TTC549 (cell line): ENCODE data around the gene FAHD1.
"Not testable (repeated sequence)": the region's sequence is repeated elsewhere in the genome, so short reads cannot be mapped to it uniquely, and the experiment has no call there.

ENCODE experiments used
- FAIRE-seq: peaks from 2 replicates; lab custom pipeline; 2012; peaks lifted over from hg19 to GRCh38; lab: Jason Lieb, UNC

Gene FAHD1

DNA sequence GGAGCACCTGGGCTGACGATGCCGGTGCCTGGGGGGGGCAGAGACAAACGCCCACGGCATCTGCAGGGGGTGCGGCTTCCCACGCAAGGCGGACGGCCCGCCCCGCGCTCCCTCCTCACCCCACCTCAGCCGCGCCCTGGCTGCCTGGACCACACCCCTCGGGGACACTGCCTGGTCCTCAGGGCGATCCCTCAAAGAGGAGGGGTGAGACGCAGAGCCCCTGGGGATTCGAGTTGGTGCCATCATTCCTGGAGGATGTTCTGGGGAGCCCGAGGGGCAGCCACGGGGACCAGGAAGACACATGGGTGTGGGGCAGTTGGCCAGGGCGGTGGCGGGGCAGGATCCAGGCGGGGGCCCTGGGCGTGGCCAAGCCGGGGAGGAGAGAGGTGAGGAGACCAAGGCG is 37.4 kb upstream of the FAHD1 start:
- FAIRE-seq = no peak

DNA sequence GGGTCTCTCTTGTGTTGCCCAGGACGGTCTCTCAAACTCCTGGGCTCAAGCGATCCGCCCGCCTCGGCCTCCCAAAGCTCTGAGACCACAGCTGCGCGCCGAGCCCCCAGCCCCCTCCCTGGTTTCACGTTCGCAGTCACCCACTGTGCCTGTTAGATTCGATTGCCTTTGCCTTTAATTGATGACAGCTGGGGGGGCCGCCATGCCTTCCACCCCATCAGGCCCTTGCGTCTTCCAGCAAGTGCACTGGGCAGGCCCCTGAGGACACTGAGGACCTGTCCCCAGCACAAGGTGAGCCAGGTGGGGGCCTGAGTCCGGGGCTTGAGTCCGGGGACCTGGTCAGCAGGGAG is 36.8 kb upstream of the FAHD1 start:
- FAIRE-seq = no peak

DNA sequence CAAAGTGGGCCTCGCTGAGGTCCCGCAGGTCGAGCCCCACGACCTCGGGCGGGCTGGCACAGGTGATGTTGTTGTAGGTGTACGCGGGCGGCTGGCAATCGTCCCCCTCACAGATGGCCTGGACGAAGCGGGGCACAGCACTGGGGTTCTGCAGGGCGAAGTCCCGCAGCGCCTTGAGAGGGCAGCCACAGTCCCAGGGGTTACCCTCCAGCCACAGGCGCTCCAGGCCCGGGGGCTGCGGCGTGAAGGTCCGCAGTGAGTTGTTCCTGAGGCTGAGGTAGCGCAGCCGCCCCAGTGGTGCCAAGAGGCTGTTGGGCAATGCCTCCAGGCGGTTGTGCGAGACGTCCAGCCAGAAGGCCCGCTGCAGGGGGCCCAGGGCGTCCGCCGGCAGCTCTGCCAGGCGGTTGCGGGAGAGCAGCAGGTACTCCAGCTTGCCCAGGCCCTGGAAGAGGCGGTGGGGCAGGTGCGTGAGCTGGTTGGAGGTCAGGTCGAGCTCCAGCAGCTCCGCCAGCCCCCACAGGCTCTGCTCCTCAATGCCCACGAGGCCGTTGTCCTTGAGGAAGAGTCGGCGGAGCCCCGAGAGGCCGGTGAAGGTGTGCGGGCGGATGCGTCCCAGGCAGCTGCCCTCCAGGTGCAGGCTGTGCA is 36.3 kb upstream of the FAHD1 start:
- no peak for FAIRE-seq

DNA sequence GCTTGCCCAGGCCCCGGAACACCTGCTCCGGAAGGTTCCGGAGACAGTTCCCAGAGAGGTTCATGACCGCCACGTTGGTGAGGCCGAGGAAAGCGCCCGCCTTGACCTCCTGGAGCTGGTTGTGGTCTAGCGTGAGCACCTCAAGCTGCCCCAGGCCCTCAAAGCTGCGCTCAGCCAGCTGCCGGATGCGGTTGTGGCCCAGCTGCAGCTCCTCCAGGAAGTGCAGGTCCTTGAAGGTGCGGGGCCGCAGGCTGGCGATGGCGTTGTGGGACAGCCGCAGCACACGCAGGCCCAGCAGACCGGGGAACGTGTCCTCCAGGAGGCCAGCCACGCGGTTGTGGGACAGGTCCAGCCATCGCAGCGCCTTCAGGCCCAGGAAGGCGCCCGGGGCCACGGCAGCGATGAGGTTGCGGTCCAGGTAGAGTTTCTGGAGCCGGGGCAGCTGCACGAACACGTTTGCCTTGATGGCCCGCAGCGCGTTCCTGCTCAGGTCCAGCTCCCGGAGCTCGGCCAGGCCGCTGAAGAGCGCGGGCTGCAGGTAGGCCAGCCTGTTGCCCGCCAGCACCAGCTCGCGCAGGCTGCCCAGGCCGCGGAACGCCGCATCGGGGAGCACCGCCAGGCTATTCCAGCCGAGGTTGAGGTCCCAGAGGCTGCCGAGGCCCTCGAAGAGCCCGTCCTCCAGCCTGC is 35.6 kb upstream of the FAHD1 start:
- FAIRE-seq = no peak

DNA sequence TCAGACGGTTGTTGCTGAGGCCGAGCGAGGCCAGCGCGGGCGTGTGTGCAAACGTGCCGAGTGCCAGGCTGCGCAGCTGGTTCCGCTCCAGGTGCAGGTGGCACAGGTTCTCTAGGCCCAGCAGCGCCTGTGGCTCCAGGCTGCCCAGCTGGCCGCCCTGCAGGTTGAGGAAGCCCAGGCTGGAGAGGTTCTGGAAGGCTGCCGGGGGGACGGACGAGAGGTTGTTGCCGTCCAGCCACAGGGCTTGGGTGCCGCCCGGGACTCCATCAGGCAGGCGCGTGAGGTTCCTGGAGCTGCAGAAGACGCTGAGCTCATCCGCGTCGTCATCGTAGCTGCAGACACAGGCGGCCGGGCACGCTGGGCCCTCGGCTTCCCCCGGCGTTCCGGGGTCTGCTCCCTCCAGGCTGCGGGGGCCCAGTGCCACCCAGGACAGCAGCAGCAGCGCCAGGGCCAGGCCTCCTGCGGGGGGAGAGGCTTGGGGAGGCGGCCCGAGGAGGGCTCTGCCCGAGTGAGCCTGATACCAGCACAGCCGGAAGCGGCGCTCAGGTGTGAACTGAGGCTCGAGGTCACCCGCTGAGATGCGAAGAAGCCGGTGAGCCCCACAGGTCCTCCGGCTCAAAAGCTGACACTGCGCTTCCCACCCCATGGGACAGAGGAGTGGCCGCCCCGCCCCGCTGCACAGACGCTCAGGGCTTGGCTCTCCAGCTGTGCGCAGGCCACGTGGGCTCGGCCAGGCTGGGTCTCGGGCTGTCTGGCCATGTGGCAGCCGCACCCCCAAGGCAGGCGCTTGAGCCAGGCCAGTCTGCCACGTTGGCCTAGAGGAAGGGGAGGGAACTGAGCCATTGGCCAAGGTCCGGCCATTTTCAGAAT is 34.8 kb upstream of the FAHD1 start:
- FAIRE-seq = no peak

DNA sequence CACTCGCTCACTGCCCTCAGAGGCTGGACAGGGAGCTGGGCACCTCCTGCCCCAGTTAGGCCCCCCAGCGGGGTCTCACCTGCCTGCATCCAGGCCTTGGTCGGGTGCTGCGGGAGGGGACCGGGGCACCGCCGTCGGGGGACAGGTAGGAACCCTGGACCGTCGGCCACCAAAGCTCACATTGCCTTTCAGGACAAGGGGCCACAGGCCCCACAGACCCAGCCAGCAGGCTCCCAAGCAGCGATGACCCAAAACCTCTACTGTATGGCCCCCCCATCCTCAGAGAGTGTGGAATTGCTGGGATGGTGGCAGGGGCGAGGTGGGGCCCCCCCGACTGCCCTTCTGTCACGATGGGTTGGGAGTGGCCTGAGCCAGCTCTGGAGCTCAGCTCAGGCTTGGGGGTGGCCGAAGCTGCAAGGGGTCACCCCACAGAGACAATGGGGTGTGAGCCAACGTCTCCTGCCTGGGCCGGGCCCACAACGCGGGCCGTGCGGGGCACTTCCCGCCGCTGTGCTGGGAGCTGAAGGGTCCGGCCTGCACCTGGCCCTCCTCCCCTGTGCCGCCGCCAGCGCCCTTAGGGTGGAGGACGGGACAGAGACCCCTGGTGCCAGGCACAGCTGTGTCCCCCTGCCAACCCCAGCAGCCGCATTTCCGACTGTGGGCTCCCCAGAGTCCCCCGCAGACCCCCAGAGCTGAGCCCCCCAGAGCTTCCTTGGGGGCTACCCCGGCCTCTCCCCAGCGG is 34.0 kb upstream of the FAHD1 start:
- no peak for FAIRE-seq

DNA sequence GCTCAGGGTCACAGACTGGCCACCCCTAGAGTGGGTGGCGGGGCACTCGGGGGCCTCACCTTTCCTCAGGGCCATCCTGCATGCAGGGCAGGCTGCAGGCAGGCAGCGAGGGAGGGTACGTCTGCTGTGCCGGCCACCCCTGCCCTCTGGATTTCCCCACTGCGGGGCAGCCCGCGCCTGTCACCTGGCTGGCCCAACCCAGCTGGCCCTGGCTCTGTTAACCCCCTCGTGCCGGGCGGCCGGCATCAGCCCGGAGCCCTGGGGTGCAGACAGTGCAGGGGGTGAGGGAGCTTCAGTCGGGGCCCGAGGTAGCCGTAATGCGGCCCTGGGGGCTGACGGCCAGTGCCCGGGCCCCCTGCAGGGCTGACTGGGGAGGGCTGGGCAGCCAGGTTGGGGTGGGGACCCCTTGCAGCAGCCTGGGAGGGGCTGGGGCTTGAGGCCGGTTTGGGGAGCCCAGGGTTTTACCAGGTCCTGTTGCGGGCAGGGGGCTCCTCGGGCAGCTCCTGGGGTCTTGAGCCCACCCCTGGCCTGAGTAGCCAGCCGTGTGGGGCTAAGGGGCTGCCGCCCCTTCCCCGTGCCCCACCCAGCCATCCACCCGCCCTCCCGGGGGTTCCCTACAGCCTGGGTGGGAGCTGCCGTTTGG is 33.3 kb upstream of the FAHD1 start, which contains the start of gene IGFALS:
IGFALS (minus strand) TSS at position 128 of the 643 bp plus-strand sequence; CDS start at position 75, 53 bp downstream.
- FAIRE-seq = no peak

DNA sequence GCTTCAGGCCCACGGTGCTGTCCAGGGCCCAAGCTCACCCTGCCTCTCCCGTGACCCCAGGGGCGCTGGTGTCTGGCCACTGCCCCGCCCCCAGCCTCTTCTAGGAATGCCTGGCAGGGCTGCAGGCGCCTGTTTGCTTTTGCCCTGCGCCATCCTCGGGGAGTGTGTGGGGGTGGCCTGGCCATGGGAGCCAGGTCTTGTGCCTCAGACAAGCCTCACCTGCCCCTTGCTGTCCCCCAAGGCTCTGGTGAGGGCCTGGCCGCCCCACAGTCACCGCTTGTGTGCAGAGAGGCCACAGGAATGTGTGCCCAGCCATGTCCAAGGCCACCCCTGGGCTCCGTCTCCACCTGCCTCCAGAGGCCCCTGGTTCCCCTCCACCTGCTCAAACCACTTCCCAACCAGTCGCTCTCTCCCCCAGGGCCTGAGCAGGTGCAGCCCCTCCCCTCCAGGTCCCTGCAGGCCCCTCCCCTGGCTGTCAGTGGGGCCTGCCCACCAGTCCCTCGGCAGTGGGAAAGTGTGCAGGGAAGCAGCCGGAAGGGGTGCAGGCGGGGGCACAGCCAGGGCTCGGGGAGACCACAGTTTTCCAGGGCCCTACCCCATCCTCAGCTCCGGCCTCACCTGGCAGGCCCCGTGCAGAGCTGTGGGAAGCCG is 32.7 kb upstream of the FAHD1 start:
- no peak for FAIRE-seq

DNA sequence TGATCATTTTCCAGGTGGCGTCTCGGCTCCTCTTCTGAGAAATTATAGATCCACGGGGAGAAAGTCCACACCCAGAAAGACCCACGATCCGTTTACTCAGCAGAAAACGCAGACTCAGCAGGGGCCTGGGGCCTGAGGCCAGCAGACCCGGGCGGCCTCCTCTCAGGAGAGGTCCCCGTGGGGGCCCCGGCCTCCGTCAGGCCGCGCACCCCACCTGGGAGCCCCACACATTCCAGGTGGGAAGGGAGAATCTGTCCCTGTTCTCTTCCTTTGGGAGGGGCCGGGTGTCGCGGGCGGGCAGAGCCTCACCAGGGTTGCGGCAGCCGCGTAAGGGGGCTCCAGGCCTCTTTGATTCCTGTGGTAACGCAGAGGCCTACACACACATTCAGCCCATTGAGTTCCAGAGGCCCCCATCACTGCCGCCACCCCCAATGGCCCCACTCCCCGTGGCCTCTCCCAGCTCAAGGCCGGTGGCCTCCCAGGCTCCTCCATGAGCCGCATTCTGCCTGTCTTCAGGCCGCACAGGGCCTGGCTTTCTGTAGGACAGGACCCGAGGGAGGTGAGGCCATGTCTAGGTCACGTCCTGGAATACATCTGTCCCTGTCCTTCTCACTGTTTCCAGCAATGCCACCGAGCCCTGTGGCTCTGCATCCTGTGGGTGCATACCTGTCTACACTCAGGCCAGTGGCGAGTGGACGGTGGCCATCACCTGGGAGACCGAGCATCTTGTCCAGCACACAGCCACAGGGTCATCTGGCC is 31.9 kb upstream of the FAHD1 start:
- FAIRE-seq = no peak

DNA sequence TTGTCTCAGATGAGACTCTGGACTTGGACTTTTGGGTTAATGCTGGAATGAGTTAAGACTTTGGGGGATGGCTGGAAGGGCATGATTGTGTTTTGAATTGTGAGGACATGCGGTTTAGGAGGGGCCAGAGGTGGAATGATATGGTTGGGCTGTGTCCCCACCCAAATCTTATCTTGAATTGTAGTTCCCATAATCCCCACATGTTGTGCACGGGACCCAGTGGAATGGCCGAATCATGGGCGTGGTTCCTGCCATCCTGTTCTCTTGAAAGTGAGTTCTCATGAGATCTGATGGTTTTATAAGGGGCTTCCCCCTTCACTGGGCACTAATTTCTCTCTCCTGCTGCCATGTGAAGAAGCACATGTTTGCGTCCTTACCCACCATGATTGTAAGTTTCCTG is 27.7 kb upstream of the FAHD1 start:
- FAIRE-seq = not testable (repeated sequence)

DNA sequence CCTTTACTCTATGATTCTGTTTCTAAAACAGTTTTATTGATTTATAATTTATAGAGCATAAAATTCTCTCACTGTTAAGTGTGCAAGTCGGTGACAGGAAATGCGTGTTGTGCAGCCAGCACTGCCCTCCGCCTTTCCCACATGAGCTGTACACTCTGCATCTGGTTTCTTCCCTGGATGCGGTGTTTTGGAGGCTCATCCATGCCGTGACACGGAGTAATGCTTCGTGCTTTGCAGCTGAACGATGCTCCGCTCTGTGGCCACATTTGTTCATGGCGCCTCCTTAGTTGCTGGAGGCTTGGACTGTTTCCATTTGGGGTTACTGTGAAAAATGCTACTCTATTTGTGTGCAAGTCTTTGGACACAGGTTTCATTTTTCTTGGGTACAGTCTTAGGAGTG is 26.3 kb upstream of the FAHD1 start:
- FAIRE-seq = no peak

DNA sequence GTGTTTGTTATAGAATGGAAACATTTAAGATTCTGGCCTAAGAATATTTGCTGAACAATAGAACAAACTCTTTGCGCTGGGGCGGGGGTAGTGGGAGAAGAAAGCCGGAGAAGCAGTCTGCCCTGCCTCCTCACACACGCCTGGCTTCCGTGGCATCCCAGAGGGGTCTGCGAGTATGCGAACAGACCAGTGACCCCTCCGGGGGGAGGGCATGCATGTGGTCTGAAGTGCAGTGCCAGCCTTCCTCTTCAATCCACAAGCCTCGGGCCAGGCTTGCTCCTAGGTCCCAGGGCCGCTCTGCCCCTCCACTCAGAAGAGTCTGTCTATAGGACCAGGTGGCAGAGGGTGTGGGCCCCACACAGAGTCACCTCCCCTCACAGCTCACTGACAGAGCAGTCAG is 19.4 kb upstream of the FAHD1 start:
- FAIRE-seq = no peak

DNA sequence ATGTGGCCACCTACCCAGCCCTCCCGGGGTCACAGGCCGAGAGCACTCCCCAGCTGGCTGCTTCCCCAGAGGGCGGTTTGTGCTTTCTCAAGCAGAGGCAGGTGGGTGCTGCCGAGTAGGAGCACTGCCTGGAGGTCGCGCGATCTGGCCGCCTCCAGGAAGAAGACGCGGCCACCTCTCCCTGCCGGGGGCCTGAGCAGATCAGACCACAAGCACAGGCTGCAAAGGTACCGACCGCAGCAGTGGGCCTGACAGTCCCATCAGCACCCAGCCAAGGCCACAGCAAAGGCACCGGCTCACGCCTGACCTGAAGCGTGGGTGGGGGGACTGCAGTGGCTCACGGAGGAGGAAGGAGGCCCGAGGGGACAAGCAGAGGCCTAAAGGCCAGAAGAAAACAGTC is 18.3 kb upstream of the FAHD1 start:
- no peak for FAIRE-seq

DNA sequence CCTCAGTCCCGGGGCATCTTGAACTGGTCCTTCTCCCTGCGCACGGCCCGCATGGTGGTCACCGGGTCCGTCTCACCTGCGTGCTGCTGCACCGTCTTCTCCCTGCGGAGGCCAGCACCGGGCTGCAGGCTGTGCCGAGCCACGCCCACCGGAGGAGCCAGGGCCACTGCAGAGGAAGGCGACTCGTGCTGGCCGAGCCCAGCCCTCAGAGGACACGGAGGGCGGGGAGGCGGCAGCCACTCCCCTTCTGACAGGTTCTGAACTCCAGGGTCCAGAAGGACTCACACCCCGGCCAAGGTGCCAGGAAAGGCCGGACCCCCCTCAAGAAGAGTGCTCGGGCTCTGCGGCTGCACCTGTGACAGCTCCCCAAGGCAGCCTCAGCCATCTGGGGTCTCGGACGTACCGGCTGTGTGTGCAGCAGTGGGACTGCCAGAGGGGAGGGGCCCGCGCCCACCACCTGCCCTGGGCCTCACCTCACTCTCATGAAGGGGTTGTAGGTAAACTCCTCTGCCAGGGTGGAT is 17.7 kb upstream of the FAHD1 start:
- no peak for FAIRE-seq

DNA sequence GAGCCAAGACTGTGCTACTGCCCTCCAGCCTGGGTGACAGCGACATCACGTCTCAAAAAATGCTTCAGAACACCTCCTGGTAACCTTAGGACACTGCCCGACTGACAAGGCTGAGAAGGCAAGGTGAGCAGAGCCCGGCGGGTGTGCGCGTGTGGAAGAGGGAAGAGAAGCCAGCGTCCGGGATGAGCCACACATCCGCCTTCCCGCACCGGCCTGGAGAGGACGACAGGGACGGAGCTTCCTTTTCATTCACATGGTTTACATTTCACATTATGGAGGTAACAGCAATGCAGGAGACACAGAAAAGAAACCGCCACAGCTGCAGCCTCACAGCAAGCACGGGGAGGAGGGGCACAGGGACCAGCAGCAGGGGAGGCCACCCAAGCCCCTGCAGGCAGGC is 16.9 kb upstream of the FAHD1 start:
- no peak for FAIRE-seq

DNA sequence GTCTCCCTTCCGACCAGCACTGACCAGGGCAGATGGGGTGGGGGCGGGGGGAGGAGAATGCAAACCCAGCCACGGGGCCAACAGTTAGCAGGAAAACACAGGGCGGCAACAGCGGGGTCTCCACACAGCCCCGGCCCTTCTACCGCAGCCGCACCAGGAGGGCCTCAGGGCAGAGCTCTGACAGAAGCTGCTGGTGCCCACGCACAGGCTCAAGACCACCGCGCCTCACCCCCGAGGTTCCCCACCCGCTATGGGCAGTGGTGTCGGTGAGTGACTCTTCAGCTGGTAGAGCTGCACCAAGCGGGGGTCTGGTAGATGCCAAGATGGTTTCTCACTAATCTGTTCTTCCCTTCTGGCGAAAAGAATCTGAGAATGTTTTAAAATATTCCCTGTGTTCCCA is 16.5 kb upstream of the FAHD1 start:
- no peak for FAIRE-seq

DNA sequence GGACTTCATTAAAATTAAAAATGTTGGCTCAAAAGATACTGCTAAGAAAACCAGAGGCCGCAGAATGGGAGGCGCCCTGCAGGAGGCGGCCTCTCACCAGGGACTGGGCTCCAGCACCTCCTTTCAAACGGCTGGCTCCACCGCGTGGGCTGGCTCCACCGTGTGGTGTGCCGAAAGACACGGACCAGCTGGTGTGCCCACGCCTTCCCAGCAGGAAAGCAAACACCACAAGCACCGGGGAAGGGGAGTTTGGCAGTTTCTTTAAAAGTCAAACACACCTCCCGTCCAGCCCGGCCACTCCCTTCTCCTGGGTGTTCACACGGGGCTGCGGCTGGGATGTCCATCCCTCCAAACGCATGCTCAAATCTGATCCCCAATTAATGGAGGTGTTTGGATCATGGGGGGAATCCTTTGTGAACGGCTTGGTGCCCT is 14.3 kb upstream of the FAHD1 start:
- FAIRE-seq = no peak

DNA sequence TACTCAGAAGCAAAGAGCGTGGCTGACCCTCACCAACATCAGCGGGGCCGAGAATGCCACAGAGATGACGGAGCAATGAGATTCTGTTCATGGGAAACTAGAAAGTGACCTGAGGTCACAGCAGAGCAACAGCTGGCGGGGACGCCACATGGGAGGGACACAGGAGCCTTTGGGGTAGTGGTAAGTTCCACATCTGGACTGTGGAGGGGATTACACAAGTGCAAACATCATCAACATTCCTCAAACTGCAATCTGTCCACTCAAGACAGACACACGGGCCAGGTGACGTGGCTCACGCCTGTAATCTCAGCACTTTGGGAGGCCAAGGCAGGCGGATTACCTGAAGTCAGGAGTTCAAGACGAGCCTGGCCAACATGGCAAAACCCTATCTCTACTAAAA is 11.5 kb upstream of the FAHD1 start:
- FAIRE-seq = no peak

DNA sequence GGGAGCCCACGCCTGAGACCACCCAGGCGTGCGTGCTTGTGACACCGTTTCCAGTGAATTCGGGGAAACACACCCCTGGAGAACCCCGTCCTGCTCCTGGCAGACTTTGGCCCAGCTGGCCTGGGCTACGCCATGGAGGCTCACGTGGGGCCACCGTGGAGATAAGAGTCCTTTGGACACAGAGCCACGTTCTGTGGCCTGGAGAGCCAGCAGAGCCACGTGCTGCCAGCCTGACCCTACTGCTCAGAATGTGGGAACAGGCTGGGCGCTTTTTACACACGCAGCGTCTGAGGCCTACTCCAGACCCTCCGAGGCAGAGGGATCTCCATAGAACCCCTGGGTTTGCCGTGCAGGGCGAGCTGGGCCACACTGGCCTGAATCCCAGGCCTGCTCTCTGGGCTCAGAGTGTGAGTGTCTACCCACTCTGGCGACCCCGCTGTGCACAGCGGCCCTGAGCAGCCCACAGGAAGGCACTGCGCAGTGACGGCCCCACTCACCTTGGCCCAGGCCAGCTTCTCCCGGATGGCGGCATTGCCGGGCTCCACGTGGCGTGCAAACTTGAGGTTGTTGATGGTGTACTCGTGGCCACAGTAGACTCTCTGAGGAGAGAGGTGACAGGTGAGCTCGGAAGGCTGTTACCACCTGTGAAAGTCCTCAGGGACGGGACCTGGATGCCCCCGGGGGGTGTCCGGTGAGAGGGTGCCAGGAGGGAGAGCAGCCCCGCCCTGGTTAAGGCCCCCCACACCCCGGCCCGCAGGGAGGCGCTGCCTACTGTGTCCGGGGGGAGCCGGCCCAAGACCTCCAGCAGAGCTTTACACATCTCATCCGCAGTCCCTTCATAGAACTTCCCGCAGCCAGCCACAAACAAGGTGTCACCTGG is 10.4 kb upstream of the FAHD1 start:
- no peak for FAIRE-seq

DNA sequence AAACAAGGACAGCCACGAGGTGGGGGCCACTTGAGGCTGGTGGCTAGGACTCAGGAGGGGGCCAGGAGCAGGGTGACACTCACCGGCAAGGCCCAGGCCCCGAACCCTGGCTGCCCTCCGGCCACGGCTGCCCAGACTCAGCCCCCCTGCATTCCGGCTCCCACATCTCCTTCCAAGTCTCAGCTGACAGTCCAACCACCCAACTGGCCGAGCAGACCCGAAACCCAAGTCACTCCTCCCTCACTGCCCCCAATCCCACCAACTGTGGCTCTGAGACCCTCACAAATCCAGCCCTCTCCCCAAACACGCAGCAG is 9.8 kb upstream of the FAHD1 start:
- FAIRE-seq = no peak
